Activated CD8-positive, alpha-beta memory T cell treated with anti-CD3 and anti-CD28 coated beads, Interleukin-2, amount 50 U/mL, for 1 hour (primary cell): ENCODE data around the gene DGKQ.
A peak's percentile ranks its signal among the peaks of the same experiment; 100 is the strongest.
"Not testable (repeated sequence)": the region's sequence is repeated elsewhere in the genome, so short reads cannot be mapped to it uniquely, and the experiment has no call there.

Experiments
- DNase-seq: peaks from one replicate; pipeline ENCODE4 v3.0.0-alpha.2; 2020; ENCODE audit errors: extremely low read depth

Gene DGKQ

DNA sequence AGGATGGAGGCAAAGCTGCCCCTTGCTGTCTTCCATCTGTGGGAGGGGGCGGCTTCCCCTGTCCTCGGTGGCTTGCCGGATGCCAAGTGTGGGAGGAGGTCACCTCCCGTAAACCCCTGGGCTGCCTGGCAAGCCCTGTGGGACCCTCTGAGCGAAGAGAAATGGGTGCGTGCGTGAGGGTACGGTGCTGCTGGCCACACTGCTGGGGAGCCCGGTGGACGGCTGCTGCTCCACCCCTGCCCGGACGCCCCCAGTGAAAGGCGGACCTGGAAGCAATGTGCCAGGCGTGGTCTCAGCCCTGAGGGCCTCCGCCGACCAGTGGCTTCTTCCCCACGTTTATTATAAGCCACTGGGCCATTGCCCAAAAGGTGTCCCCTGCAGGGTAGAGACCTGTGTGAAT is 8.9 kb upstream of the DGKQ start:
- DNase-seq, result no peak

DNA sequence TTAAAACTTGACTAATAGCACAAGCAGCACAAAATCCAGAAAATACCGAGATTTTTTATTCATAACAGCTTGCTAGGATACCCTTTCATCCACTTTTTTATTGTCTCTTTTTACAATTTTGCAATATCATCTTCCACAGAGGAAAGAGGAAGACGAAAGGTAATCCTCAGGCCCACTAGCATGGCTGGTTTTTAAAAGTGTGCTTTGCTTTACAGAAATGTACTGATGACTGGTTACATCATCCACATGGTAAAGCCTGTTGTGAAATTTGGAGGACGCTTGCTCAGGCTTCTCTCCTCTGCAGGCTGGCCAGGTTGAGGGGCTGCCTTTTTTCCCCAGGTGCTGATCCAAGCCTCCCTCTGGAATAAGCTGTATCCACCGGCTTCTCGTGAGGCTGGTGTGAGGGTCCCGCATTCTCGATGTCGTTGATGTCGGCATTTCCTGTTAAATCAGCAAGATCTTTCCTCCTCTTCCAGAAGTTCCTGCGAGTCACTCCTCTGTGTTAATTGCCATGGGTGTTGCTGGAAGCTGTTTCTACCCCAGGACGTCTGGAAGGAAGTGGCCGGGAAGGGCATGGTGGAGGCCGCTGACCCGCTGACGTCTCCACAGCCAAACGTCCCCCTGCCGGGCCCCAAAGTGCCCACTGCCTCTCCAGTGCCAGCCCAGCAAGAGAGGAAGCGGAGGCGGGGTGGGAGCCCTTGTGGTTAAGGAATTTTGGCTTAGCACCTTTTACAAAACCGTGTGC is 5.8 kb upstream of the DGKQ start:
- no peak for DNase-seq

DNA sequence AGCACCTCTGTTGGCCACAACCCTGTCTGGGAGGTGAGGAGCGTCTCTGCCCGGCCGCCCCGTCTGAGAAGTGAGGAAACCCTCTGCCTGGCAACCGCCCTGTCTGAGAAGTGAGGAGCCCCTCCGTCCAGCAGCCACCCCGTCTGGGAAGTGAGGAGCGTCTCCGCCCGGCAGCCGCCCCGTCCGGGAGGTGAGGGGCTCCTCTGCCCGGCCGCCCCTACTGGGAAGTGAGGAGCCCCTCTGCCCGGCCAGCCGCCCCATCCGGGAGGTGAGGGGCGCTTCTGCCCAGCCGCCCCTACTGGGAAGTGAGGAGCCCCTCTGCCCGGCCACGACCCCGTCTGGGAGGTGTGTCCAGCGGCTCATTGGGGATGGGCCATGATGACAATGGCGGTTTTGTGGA is 2.6 kb upstream of the DGKQ start:
- not testable (repeated sequence) for DNase-seq

DNA sequence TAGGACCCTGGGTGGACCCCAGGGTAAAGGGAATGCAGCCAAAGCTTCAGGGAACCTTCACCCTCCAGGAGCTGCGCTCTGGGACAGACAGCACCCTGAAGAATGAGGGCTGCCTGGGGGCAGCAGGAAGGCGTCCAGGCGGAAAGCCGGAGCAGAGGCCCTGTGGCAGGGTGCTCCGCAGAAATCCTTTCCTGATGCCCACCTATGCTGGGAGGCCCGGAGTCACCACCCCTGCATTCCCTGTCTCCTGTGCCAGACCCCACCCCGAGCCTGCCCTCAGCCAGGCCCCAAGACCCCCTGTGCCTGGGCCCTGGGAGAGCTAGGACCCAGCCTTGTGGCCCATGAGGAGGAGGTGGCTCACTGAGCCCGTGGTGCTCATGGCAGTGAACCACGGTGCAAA is 1.3 kb upstream of the DGKQ start:
- DNase-seq, result no peak

DNA sequence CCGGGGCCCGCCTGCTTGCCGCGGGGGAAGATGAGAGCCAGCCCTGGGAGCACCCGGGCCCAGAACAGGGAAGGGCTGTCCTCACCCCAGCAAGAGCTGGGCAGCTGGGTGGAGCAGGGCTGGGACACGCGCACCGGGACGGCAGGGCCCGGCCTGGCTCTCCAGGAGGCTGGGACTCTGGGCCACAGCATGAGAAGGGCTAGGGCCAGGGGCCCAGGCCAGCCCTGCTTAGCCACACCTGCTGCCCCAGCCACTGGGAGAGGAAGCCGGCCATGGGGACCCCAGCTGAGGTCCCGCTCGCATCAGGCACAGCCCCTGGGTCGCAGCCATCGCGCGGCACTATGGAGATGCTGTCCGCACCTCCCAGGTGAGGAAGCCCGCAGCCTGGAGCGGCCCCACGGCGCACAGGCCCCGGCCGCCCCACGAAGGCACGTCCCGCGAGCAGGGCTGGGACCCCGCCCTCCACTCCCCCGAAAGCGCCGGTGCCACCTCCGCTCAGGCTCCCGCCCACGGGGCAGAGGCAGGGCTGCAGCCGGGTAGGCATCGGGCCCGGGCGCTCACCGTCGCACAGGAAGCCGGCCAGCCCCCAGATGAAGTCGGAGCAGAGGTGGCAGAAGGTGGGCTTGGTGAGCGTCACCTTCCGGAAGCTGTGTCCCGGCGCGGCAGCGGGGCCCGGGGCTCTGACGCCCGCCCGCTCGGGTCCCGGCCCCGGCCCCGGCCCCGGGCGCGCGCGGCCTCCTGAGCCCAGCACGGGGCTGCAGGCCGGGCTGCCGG is 531 bp downstream of the DGKQ start:
- DNase-seq, result no peak

DNA sequence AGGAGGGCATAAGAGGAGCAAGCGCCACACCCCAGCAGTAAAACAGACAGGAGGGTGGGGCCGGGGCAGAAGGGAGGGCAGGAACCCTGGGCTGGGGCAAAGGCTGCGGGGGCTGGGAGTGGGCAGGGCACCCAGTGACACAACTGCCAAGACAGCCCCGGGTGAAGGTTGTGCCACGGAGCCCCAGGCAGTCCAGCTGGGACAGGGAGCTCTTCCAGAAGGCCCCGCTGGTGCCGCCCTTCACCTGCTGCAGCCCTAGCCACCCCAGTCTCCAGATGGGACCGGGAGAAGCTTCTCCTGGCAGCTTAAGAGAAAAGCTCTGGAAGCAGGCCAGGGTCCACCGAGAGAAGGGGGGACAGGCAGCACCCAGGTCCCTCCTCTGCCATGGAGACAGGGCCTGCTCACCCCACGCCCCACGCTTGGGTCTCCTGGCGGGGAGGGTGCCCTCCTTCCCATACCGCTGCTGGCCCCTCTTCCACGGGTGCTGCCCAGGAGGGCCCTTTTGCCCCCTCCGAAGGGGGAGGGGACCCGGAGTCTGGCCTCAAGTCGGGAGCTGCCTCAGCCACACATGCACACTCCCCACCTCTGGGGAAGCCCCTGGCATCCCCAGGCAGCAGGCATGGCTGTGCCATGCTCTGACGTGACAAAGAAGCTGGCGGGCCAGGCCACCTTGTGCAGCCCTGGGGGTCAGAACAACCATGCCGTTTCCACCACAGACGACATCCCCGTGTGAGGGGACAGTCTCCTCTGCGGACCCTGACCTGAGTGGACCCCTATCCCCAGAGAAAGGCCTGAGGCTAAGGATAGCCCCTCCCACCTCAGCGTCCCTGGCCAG is 1.5 kb downstream of the DGKQ start:
- no peak for DNase-seq

DNA sequence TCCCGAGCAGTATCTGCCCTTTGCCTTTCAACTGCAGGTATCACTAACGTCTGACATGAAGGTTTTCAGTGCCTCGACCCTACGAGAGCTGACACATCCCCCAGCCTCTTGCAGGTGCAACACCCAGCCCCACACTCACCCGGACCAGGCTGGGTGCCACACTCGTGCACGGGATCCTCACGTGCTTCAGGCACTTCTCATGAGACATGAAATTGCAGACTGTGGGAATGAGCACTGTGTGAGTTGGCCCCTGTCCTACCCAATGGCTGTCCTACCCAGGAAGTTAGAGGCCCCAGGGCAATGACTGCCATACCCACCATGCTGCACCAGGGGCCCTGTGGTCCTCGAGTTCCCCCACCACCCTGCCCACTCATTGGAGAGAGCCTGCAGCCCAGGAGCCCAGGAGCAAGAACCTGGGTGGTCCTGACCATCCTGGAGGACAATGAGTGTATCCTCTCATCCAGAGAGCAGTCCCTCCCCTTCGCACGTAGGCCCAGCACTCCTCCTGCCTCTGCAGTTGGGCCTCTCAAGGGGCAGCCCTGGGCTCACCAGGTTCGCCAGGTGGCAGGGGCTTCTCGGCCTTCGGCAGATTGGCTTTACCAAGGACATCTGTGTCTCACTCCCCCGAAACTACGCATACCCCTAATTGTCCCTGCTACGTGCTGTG is 2.4 kb downstream of the DGKQ start:
- DNase-seq, result no peak

DNA sequence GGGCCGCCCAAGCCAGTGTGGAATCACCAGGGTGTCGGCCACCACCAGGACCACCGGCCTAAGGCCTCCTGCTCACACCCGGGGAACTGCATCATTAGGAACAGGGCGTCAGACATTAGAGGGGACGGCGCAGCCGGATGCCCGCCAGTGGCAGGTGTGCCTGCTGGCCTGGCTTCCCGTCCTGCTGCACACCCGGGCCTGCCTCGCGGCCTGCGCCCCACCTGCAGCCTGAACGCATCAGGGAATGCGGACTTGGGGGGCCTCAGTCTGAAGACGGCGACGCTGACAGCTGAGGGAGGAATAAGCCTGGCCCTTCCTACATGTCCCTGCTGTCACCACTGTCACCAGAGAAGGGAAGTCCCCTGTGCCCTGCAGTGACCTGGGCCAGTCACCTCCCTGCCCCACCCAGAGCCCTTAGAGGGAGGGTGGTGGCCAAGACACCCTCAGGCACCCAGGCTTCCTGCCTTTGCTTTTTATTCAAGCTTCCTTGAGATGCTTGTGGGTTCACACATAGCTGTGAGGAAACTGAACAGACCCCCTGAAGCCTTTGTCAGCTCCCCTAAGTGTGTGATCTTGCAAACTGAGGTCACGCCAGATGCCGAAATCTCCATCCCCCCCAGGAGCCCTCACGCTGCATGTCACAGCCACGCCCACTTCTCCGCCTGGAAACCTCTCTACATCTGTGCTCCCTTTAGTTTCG is 3.2 kb downstream of the DGKQ start:
- peak; percentile 49 for DNase-seq

DNA sequence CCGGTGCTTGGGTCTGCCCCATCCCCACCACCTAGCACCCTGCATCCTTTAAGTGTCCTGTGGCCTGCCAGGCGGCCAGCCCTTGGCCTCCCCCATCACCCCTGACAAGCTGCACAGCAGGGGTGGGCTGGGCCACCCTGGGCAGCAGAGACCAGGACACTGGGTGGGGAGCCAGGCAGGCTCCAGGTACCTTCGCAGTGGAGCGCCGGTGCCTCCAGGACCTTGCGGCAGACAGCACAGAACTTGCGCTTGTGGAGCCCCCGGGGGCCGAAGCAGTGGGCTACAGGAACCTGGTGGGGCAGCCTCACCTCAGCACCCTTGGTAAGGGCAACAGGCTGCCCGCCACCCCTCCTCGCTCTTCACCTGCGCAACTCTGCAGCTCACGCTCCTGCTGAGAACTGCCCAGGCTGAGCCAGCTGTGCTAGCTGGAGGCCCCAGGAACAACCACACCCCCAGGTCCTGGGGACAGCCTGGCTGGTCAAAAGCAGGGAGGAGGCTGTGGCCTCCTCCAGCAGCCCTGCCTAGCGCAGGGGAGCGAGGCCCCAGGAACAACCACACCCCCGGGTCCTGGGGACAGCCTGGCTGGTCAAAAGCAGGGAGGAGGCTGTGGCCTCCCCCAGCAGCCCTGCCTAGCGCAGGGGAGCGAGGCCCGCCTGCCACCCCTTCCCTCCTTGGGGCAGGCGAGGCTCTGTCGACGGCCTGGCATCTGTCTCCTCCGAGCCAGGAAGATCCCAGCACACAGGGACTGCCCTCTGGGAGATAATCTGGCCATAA is 4.6 kb downstream of the DGKQ start:
- no peak for DNase-seq

DNA sequence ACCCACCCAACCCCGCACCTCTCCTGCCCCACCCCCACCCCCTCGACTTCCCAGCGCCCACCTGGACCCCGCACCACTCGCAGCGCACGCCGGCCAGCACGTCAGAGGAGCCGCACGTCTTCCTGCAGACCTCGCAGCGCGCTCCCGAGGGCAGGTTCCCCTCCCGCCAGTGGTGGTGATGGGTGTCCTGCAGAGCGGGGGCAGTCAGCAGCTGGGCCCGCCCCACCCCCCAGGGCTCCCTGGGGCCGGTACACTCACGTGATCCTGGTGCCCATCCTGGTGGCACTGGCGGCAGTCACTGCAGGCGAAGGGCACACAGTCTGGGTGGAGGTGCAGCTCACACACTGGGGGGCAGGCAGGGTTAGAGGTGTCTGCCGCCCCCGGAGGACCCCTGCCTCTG is 5.1 kb downstream of the DGKQ start:
- DNase-seq, result no peak

DNA sequence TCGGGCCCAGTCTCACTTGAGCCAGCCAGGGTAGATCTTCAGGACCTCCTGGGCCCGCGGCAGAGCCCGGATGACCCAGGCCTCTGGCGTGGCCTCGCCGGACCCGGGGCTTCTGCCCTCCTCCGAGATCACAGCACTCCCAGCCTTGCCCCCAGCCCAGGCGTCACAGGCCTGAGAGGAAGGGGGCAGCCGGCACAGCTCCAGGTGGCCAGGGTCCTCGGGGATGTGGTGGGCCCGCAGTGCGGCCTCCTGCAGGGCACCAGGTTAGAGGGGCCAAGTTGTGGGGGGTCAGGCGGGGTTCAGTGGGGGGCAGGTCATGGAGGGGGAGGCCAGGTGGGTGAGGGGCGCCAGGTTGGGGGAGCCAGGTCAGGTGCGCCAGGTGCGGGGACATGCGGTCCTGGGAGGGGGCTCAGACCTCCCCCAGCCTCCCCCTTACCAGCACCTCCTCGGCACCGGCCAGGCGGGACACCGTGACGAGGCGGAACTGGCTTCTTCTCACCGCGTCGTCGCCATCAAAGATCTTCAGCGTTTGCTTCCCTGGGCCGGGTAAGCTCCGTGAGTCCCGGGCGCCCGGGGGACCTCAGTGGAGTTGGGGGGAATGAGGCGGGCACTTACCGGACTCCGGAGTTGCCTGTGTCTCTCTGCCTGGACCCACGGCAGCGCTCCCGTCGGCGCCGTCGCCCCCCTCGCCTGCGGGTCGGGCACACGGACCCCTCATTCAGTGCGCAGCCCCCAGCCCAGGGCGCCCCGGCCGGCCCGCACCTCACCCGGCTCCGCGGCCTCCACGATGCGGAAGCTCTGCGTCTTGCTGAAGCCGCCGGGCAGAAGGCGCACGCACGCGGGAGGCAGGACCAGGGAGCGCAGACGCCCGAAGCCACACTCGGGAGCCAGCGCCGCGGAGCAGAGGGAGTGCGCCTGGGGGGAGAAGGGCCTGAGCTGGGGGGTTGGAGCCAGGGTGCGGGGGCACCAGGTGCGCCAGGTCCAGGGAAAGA is 6.0 kb downstream of the DGKQ start:
- DNase-seq, result no peak

DNA sequence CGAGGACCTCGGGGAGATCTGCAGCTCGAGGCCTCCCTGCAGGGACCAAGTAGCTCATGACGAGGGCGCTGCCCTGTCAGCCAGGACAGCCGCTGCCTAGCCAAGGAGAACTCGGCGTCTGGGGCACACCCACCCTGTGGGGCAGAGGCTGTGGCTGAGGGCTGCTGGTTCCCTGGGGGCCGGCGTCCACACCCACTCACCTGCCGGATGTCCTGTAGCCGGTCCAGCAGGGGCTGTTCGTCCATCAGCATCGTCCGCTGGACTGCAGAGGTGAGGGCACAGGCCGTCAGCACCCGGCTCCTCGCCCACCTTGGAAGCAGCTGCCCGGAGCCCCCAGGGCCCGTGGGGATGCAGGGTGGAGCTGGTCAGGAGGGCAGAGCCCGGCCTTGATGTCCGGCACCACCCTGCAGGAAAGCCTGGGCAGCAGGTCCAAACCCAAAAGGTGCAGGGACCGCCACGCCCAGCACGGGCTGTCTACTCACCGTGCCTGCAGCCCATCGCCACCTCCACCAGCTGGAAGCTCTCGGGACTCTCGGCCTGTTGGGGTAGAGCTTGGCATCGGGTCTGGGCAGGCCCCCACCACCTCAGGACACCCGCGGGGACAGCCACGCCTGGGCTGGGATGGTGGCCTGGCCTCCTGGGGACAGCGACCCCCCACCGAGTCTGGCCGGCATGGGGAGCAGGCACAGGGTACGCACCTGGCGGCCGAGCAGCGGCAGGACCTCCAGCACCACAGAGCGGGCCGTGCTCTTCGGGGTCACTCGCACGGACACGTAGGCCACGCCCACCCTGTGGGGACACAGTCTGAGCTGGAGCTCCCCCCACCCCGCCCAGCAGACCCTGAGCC is 6.9 kb downstream of the DGKQ start:
- no peak for DNase-seq

DNA sequence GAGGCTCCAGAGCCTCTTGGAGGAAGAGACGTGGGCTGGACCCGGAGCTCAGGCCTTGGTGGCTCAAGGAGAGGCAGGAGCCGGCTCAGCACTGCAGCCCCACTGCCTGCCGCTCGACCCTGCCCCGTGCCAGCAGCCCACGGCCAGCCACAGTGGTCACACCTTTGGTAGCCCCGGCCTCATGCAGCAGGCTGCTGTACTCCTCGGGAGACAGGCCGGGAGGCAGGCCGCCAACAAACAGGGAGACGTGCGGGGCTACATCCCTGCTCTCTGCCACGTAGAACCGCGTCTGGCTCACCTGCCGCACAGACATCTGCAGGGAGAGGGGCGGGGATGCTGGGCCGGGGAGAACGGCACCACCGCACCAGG is 7.6 kb downstream of the DGKQ start:
- DNase-seq, result no peak

DNA sequence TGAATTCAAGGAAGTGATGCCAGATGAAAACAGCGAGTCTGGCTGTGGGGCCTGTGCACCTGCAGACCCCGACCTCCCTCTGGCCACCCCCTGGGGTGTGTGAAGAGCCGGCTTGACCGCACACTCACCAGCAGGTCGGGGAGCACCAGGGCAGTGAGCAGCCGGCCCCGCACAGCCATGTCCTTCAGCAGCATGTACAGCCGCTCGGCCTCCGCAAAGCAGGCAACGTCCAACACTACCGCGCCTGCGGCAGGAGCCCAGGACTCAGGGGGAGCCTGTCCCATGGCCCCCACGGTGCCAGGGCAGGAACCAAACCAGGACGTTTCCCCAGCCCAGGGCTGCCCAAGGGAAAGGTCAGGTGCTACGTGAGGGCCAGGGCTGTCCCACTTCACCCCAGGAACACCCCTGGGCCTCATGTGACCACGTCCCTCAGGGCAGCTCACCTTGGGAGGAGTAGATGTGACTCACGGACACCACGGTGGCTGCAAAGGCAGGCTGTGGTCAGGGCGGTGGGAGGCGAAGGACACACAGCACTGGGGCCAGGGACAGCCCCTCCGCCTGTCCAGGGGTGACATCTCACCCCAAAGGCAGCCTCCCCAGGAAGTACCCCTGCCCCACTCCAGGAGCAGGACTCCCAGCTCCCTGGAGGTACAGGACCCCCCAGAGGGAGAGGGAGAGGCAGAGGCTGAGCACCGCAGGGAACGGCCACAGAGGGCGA is 8.2 kb downstream of the DGKQ start:
- no peak for DNase-seq

DNA sequence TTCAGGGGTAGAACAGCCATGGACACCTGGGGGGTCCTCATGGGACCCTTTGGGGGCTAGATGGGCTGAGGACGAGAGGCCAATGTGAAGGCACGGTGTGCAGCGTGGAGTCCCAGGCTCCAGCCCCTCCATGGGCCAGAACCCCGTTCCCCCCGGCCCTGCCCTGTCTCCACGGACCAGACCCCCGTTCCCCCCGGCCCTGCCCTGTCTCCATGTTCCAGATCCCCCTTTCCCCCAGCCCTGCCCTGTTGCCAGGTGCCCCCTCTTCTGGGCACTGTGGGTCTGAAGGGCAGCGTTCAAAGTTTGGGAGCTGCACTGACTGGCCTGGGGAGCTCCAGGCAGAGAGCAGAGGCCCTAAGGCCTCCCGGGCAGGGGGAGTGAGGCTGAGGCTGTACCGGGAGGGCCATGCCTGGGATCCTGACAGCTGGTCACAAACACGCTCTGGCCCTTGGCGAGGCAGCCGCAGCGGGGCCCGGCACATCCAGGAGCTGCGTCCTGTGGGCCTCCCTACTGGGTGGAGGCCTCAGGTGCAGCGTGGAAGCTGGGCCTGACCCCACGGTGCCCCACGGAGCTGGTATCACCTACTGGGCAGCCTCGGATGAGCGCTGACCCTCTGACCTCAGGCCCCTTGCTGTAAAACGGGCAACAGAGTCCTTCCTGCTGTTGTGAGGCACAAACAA is 8.9 kb downstream of the DGKQ start:
- no peak for DNase-seq

DNA sequence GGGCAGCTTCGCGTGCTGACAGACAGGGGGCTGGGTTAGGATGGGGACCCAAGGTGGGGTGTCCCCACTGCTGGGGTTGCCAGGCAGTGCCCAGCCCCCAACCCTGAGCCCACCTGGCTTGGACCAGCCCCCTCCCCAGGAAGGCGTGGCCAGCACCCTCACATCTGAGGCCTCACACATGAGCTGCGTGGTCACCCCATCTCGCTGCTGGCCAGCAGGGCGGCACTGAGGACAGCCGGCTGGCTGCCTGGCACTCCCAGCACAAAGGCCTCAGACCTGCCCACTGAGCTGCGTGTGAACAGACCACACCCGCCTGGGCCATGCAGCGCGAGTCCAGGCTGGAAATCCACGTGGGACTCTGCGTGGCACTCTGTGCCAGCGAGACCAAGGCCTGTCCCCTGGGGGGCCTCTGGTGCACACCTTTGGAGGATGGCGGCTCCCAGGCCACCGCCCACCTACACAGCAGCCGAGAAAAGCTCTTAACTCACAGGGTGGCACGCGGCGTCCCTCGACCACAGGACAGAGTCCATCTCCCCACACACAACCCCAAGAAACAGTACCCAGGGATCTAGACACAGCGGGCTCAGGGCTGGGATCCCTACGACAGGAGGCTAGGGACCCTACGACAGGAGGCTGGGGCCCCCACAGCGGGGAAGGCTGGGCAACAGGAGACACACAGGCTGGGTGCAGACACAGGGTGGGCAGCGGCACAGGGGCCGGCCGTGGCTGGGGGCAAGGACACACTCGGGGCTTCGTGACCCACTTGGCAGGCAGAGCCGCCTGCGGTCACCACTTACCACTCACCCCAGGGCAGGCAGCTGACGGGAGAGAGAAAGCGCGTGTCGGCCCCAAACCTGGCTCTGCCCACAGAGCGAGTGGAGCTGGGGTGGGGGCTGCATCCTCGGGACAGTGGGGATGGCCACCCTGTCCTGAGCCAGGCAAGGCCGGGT is 9.8 kb downstream of the DGKQ start:
- no peak for DNase-seq
